NK-92 treated with Interleukin-12 subunit alpha and Interleukin-12 subunit beta, amount 100 ng/mL, for 24 hours (cell line): Measurements from ENCODE around the gene EEPD1.

ENCODE experiments used
- DNase-seq: peaks from one replicate; lab custom pipeline; 2025; lab: John Stamatoyannopoulos, UW

The EEPD1 gene

GRCh38 chr7:36191292-36191920, 38.4 kb downstream of the EEPD1 start:
- no peak for DNase-seq

- DNase-seq: no peak
These were observed 39.2 kb downstream of the EEPD1 start for GRCh38 chr7:36192053-36192824.

GRCh38 chr7:36192877-36193276, 39.8 kb downstream of the EEPD1 start:
- DNase-seq: no peak

DNA sequence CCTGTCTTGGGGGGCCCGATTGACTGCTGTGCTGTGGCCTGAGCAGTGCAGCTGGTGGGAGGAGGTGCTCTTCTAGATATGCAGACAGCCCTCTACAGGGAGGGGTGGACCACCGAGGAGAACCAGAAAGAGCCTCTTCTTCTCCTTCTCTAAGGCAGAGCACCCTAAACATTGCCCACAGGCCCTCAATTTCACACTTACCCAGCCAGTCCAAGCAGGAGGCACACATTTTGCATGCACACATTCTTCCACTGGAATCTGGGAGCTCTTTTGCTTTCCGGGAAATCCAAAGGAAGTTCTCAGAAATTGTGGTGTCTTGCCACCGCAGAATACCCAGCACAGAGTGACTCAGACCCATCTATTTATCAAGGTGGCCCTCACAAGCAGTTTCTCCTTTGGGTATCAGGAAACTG, 45.8 kb downstream of the EEPD1 start:
- no peak for DNase-seq

DNA sequence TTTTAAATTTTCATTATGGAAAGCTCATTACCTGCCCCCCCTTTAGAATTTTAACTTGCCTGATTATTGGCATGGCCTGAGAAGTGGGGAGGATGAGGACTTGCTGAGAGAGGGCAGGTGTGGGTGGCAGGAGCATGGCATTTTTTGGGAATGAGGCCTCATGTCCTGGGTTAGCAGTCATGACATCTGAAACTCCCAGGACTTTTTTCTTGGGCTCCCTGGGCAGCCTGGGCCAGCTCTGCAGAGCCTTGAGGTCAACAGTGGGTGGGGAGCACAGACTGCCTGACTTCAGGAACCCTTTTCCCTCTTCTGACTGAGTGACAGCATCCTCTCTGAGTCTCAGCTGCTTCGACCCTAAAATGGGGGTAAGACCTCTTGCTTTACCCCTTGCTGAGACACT, 46.3 kb downstream of the EEPD1 start:
- no peak for DNase-seq

- no peak for DNase-seq
These were observed 48.2 kb downstream of the EEPD1 start for GRCh38 chr7:36201122-36201723.

DNA sequence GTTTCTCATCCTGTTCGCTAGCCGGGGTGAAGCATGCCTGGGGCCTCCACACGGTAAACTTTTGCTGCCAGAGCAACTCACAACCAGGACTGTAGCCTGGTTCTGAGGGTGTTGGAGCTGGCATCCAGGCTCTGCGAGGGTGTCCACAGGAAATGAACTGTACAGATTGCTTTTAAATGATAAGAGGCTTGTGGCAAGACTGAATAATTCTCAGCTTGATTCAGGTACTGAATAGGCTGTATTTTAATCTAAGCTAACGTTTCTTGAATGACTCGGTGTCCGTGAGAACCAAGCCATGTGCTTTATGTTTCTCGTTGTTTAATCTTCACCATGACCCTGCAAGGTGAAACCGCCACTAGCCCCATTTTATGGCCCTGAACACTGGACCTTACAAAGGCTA, 49.3 kb downstream of the EEPD1 start:
- no peak for DNase-seq

DNA sequence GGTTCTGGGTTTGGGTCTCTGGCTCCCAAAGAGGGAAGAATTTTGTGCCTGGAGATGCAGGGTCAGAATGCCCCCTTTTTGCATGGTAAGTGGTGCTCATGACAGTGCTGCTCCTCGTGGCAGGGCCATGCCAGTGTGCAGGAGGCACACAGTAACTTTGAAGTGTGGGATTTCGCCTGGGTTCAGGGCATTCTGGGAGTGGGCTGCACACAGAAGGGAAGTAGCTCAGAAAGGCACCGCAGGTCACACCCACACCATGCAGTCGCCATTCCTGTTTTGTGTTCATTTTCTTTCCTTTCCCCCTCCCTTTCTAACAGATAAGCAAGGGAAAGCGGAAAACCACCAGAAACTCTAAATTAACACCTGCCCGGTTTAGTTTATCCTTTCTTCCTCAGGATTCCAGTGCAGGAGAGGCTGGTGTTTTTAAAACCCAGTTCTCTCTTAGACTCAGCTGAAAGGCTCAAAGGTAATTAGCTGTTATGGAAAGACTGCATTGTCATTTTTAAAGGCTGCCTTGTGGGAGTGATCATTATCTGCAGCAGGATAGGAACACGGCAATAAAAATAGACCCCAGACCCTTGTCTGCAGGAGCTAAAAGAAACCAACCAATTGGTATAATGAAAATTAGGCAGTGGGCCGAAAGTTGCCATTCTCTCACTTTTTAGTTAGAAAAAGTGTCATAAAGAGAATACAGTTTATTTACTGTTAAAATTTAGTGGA, 50.2 kb downstream of the EEPD1 start:
- no peak for DNase-seq

- DNase-seq: no peak
These were observed 51.1 kb downstream of the EEPD1 start for GRCh38 chr7:36204044-36204663.

GRCh38 chr7:36204929-36205635, 52.0 kb downstream of the EEPD1 start:
- DNase-seq: no peak

- no peak for DNase-seq
These were observed 52.7 kb downstream of the EEPD1 start for GRCh38 chr7:36205803-36206202.

DNA sequence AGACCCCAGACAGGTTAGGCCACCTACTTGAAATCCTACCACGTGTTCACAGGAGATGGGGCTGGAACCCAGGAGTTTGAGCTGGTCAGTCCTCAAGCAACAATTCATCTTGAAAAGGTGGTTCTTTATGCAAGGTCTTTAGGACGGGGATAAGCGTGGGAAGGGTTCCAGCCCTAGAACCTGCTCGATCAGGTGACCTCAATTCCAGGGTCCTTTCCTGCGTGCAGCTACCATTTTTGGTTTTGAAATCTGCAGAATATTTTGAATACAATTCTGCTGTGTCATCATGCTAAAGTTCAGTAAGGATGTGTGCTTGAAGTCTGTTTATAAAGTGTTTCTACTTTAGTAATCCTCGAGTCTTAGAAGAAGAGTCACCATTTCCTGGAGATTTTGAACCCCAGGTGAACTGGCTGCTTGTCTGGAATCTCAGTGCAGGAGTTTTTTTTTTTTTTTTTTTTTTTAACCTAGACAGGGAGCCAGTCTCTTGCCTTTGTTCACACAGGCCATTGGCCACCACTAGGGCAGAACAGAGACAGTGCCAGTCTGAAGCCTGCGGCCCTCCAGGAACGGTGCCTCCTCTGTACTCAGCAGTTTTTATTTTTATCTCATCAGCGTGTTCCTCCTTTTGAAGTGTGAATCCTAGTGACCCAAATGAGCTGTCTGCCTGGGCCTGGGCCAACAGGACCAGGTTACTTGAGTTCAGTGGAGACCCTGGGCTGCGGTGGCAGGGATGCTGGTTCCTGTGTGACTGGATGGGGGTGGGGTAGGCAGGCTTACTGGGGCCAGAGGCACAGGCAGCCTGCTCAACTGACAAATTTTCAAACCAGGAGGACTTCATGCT, 54.6 kb downstream of the EEPD1 start:
- no peak for DNase-seq

DNA sequence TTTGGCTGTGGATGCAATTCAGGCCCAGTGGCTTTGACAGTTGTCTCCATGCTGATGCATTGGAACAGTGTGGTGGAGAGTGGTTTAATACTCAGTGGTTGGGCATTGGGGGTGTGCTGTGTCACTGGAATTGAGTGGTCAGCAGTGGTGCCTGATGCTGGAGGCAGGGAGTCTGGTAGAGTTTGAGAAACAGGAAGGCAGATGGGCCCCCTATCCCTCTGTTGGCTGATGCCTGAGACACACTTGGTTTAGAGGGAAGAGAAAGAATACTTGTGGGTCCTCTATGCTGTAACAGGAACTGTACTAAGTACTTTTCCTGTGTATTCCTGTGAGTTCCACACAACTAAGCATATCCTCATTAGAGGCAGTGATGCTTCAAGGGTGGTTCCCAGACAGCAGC, 55.4 kb downstream of the EEPD1 start:
- no peak for DNase-seq

DNA sequence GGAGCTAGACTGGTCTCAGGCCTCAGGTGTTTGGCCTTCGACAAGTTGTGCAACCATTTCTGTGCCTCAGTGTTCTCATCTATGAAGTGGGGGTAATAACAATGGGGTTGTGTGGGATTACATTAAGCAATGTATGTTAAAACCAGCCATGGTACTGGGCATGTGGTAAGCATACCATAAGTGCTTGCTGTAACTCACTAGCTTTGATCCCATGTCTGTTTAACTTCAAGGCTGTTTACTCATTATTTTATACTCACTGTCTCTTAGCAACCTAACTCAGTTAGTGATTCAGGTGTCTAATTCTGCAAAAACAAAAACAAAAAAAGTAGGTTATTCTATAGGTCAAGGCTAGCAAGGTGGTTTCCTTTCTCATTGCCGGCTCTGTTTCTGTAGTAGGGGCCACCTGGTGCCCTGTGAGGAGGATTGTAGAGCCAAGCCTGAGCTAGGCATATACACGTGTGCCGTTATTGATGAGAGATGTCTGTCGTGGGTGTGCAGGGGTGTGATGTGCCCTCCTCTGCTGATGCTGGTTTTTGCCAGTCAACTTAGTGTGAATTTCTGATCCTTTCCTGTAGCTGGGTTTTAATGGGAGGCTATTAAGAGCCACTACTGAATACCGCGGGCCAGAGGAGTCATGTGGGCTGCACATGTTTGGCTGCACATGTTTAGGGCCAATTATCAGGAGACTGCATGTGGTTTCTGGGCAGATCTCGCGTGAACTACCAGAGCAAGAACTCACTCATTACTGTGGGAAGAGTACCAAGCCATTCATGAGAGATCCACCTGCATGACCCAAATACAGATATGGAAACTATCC, 56.2 kb downstream of the EEPD1 start:
- no peak for DNase-seq

DNA sequence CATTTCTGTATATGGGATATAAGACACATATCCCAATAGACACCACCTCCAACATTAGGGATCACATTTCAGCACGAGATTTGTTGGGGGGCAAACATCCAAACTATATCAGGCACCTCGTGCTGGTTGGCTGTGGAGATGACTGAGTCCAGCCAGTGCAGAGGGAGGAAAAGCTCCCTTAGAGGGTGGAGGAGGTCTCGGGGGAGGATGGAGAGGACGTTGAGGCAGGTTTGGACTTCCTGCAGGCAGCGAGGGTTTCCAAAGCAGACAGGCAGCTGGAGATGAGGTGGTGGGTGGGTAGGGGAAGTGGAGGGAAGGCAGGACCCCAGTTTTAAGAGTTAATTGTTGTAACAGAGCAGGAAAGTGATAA, 56.7 kb downstream of the EEPD1 start:
- DNase-seq: no peak

- no peak for DNase-seq
These were observed 57.4 kb downstream of the EEPD1 start for GRCh38 chr7:36210291-36210922.

- DNase-seq: no peak
These were observed 61.8 kb downstream of the EEPD1 start for GRCh38 chr7:36214608-36215456.

- no peak for DNase-seq
These were observed 62.4 kb downstream of the EEPD1 start for GRCh38 chr7:36215457-36215765.
